Spleen (tissue), 11 donors: ENCODE measurements around the gene CDRT4. TPM values are rescaled to one million over a fixed set of nuclear protein-coding genes. Genes with fewer than 3 reads are reported as not detected.

Experiments used
- DNase-seq: peaks from one replicate; pipeline ENCODE4 v3.0.0-alpha.2; 2020
- H3K27ac ChIP-seq, 8 donors: fragments of 200-600 bp; sonication (generic) in 7 of 8; 1 replicate in 4 of 8; 2 replicates in 4 of 8; pipeline versions ENCODE4 v1.5.0 to v1.8.0; 2016 to 2021; ENCODE audit warnings: inconsistent platforms in 4 of 8, mild to moderate bottlenecking in 4 of 8, moderate library complexity in 1 of 8
- H3K27me3 ChIP-seq, 7 donors: fragments of 200-600 bp; sonication (generic) in 6 of 7; replicated peaks in 1 of 7; 1 replicate in 4 of 7; 2 replicates in 3 of 7; pipeline versions ENCODE4 v1.5.0 to v1.8.0; 2016 to 2021; ENCODE audit warnings: inconsistent platforms in 3 of 7, mild to moderate bottlenecking in 1 of 7
- H3K36me3 ChIP-seq, 6 donors: fragments of 200-600 bp; sonication (generic) in 5 of 6; 1 replicate in 4 of 6; 2 replicates in 2 of 6; pipeline versions ENCODE4 v1.5.0 to v1.8.0; 2016 to 2021; ENCODE audit warnings: inconsistent platforms in 2 of 6
- H3K4me1 ChIP-seq, 6 donors: fragments of 200-600 bp; sonication (generic) in 5 of 6; 1 replicate in 3 of 6; 2 replicates in 3 of 6; pipeline versions ENCODE4 v1.5.0 to v1.8.0; 2016 to 2021; ENCODE audit warnings: inconsistent platforms in 3 of 6
- H3K4me3 ChIP-seq, 8 donors: fragments of 200-600 bp; sonication (generic) in 7 of 8; 1 replicate in 4 of 8; 2 replicates in 4 of 8; pipeline versions ENCODE4 v1.5.0 to v1.8.0; 2016 to 2021; ENCODE audit warnings: inconsistent platforms in 4 of 8, mild to moderate bottlenecking in 4 of 8, moderate library complexity in 2 of 8
- H3K9me3 ChIP-seq, 8 donors: fragments of 200-600 bp; sonication (generic) in 7 of 8; 1 replicate in 4 of 8; 2 replicates in 4 of 8; pipeline versions ENCODE4 v1.5.0 to v1.8.0; 2016 to 2021; ENCODE audit warnings: inconsistent platforms in 4 of 8
- CTCF ChIP-seq, 11 experiments: fragments of 200-600 bp in 7 of 11; fragments of 450-650 bp in 4 of 11; sonication (generic) in 4 of 11; IDR thresholded peaks in 8 of 11; conservative IDR thresholded peaks in 3 of 11; 1 replicate in 7 of 11; 2 replicates in 4 of 11; pipeline versions ENCODE4 v1.4.0 to v1.8.0; 2016 to 2021; ENCODE audit warnings: antibody characterized with exemption in 11 of 11, inconsistent platforms in 4 of 11, mild to moderate bottlenecking in 1 of 11
- POLR2A ChIP-seq, 3 donors: fragments of 450-650 bp; IDR thresholded peaks; one replicate each; pipeline ENCODE4 v1.5.1; 2017; ENCODE audit warnings: antibody characterized with exemption in 3 of 3, mild to moderate bottlenecking in 1 of 3
- POLR2AphosphoS5 ChIP-seq, 3 donors: sonication (generic); formaldehyde crosslinking; IDR thresholded peaks; one replicate each; pipeline ENCODE4 v1.5.1; 2017; ENCODE audit warnings: antibody characterized with exemption in 3 of 3
- WGBS, 5 donors: extraction: QIAGEN DNeasy Blood & Tissue Kit in 3 of 5; methylation state at CpG; one replicate each; pipeline versions ENCODE4 v1.1.5 to v1.1.7; 2013 to 2018; 5-methylcytosine and 5-hydroxymethylcytosine counted together
- intact Hi-C: fragments of 100-400 bp; cut with DNase I; formaldehyde crosslinking; loops from one replicate; pipeline ENCODE4 v1.15.0; 2023; ENCODE audit warnings: low total_unique reads
- polyA plus RNA-seq, 3 donors: library from polyadenylated mRNA; stranded (reverse); fragments of 200-250 nt; gene quantifications; one replicate each; pipeline ENCODE4 v1.2.1, GENCODE V29; 2013
- total RNA-seq, 7 donors: library from RNA; depleted of rRNA in 3 of 7; stranded (reverse); fragments of >200 nt in 3 of 7; fragmentation: NEBNext Ultra II Directional in 4 of 7; extraction: Animal tissue kit (Norgen Biotek cat#: 25700) in 4 of 7; gene quantifications; one replicate each; pipeline versions ENCODE4 v1.1.0 to v1.2.1, GENCODE V29; 2016 to 2021
- donor health status: healthy with polysubstance abuse.
- donor health status: DM: no; HTN: no; CAD: no; lungs with moderate emphysema.
- donor health status: DM: no; HTN: no; CAD: no.
- donor health status: Bipolar disorder and iron deficiency.
- donor health status: healthy.
- donor health status: DM: no; HTN: no; CAD: no.
- donor health status: DM: yes; HTN: yes; CAD: no.

The CDRT4 gene
- total and polyA plus RNA-seq, 10 donors = 4.5 to 18.7 (median 14.0) TPM

GRCh38 chr17:15399443-15399842, 68.0 kb downstream of the CDRT4 start:
- intact Hi-C loops = no loop called here
- Histone ChIP-seq H3K9me3 (no peaks in the 10 kb centered on the region), H3K27ac (no peak overlapping the region), H3K27me3 (no peaks in the 10 kb centered on the region), H3K36me3 (no peaks in the 10 kb centered on the region), H3K4me3 (no peak overlapping the region), H3K4me1 (peaks cover 0 to 9% (median 4%) of the 10 kb centered on the region in 6 donors)
- no peak for DNase-seq
- WGBS, 5 donors = 92 to 99% (median 95%) methylated on average over 6 of the region's 6 CpGs
- TF ChIP-seq POLR2AphosphoS5 (IDR thresholded peaks at IDR 0.05) (no peak), CTCF (IDR thresholded peaks at IDR 0.05 in 8 of 11, conservative IDR thresholded peaks at IDR 0.05 in 3 of 11) (no peak), POLR2A (IDR thresholded peaks at IDR 0.05) (no peak)

- Histone ChIP-seq H3K27me3 (no peaks in the 10 kb centered on the region), H3K36me3 (no peaks in the 10 kb centered on the region), H3K27ac (no peak overlapping the region), H3K4me1 (peaks cover 0 to 9% (median 4%) of the 10 kb centered on the region in 6 donors), H3K9me3 (no peaks in the 10 kb centered on the region), H3K4me3 (no peak overlapping the region)
- intact Hi-C loops = no loop called here
- TF ChIP-seq POLR2A (IDR thresholded peaks at IDR 0.05) (no peak), POLR2AphosphoS5 (IDR thresholded peaks at IDR 0.05) (no peak), CTCF (IDR thresholded peaks at IDR 0.05 in 8 of 11, conservative IDR thresholded peaks at IDR 0.05 in 3 of 11) (no peak)
- DNase-seq = no peak
- 48 to 77% (median 66%) methylated on average over 5 of the region's 5 CpGs for WGBS, 5 donors
Observed at GRCh38 chr17:15398736-15399331, 68.6 kb downstream of the CDRT4 start.

- no peaks in the 10 kb centered on the region for H3K36me3 ChIP-seq
- no peaks in the 10 kb centered on the region for H3K9me3 ChIP-seq
- no peak for DNase-seq
- H3K27me3 ChIP-seq = no peaks in the 10 kb centered on the region
- intact Hi-C loops = no loop called here
- H3K27ac ChIP-seq = no peak overlapping the region
- H3K4me1 ChIP-seq = peaks cover 0 to 9% (median 4%) of the 10 kb centered on the region in 6 donors
- 20 to 34% (median 26%) methylated on average over 6 of the region's 6 CpGs for WGBS, 5 donors
- no peak for TF ChIP-seq POLR2AphosphoS5 (IDR thresholded peaks at IDR 0.05)
- TF ChIP-seq CTCF (IDR thresholded peaks at IDR 0.05 in 8 of 11, conservative IDR thresholded peaks at IDR 0.05 in 3 of 11) = no peak
- TF ChIP-seq POLR2A (IDR thresholded peaks at IDR 0.05) = no peak
- H3K4me3 ChIP-seq = no peak overlapping the region
Observed at GRCh38 chr17:15398291-15398690, 69.1 kb downstream of the CDRT4 start.

GRCh38 chr17:15397620-15398019, 69.8 kb downstream of the CDRT4 start:
- no peak for DNase-seq

More at GRCh38 chr17:15397620-15398019, 69.8 kb downstream of the CDRT4 start:
- H3K4me3 ChIP-seq = no peak overlapping the region
- H3K9me3 ChIP-seq = no peaks in the 10 kb centered on the region
- no peak overlapping the region for H3K27ac ChIP-seq
- no peak for TF ChIP-seq POLR2A (IDR thresholded peaks at IDR 0.05)
- TF ChIP-seq CTCF (IDR thresholded peaks at IDR 0.05 in 8 of 11, conservative IDR thresholded peaks at IDR 0.05 in 3 of 11) = no peak
- no peak for TF ChIP-seq POLR2AphosphoS5 (IDR thresholded peaks at IDR 0.05)
- H3K36me3 ChIP-seq = no peaks in the 10 kb centered on the region
- H3K4me1 ChIP-seq = peaks cover 0 to 9% (median 4%) of the 10 kb centered on the region in 6 donors
- 74 to 89% (median 83%) methylated on average over 5 of the region's 5 CpGs for WGBS, 5 donors
- no peaks in the 10 kb centered on the region for H3K27me3 ChIP-seq
- intact Hi-C loops = no loop called here
